ENCODE results near the gene PRPF39. TPM values are rescaled to one million over a fixed set of nuclear protein-coding genes. Genes with fewer than 3 reads are reported as not detected.

Gene PRPF39
- total RNA-seq, 1 donor from 2014 or later: 29.7 TPM

GRCh38 chr14:45118594-45118993, 34.7 kb downstream of the PRPF39 start:
- DNase-seq (ENCODE audit: extremely low spot score in 2 of 2): no peak
- TF ChIP-seq CTCF (IDR thresholded peaks at IDR 0.05) (no peak), POLR2AphosphoS5 (IDR thresholded peaks at IDR 0.05; ENCODE audit: insufficient read depth in 1 of 2, low read depth in 1 of 2) (no peak), POLR2A (IDR thresholded peaks at IDR 0.05) (no peak)
- Histone ChIP-seq H3K4me3 (no peak overlapping the region), H3K36me3 (peaks cover 0 to 93% of the 10 kb centered on the region in 2 donors), H3K27me3 (no peaks in the 10 kb centered on the region), H3K27ac (no peak overlapping the region), H3K9me3 (no peaks in the 10 kb centered on the region), H3K4me1 (no peaks in the 10 kb centered on the region)
- intact Hi-C loops (cut with DNase I): no loop called here

GRCh38 chr14:45120096-45120495, 36.2 kb downstream of the PRPF39 start:
- H3K4me3 ChIP-seq: no peak overlapping the region
- H3K27me3 ChIP-seq: no peaks in the 10 kb centered on the region
- H3K9me3 ChIP-seq: no peaks in the 10 kb centered on the region
- no peaks in the 10 kb centered on the region for H3K4me1 ChIP-seq
- H3K36me3 ChIP-seq: peaks cover 0 to 88% of the 10 kb centered on the region in 2 donors
- TF ChIP-seq CTCF (IDR thresholded peaks at IDR 0.05) (no peak), POLR2A (IDR thresholded peaks at IDR 0.05) (no peak), POLR2AphosphoS5 (IDR thresholded peaks at IDR 0.05; ENCODE audit: insufficient read depth in 1 of 2, low read depth in 1 of 2) (no peak)
- no peak for DNase-seq (ENCODE audit: extremely low spot score in 2 of 2)
- intact Hi-C loops (cut with DNase I): no loop called here
- H3K27ac ChIP-seq: no peak overlapping the region

- H3K9me3 ChIP-seq: no peaks in the 10 kb centered on the region
- intact Hi-C loops (cut with DNase I): no loop called here
- no peak overlapping the region for H3K27ac ChIP-seq
- H3K4me3 ChIP-seq: no peak overlapping the region
- no peak for TF ChIP-seq POLR2AphosphoS5 (IDR thresholded peaks at IDR 0.05; ENCODE audit: insufficient read depth in 1 of 2, low read depth in 1 of 2)
- TF ChIP-seq POLR2A (IDR thresholded peaks at IDR 0.05): no peak
- no peak for TF ChIP-seq CTCF (IDR thresholded peaks at IDR 0.05)
- no peaks in the 10 kb centered on the region for H3K4me1 ChIP-seq
- H3K36me3 ChIP-seq: peaks cover 0 to 83% of the 10 kb centered on the region in 2 donors
- no peak for DNase-seq (ENCODE audit: extremely low spot score in 2 of 2)
- H3K27me3 ChIP-seq: no peaks in the 10 kb centered on the region
These were observed 39.4 kb downstream of the PRPF39 start for GRCh38 chr14:45123271-45123670.

- Histone ChIP-seq H3K27ac (no peak overlapping the region), H3K36me3 (peaks cover 0 to 67% of the 10 kb centered on the region in 2 donors), H3K4me1 (no peaks in the 10 kb centered on the region), H3K27me3 (no peaks in the 10 kb centered on the region), H3K4me3 (no peak overlapping the region), H3K9me3 (no peaks in the 10 kb centered on the region)
- TF ChIP-seq POLR2A (IDR thresholded peaks at IDR 0.05): no peak
- no peak for TF ChIP-seq POLR2AphosphoS5 (IDR thresholded peaks at IDR 0.05; ENCODE audit: insufficient read depth in 1 of 2, low read depth in 1 of 2)
- TF ChIP-seq CTCF (IDR thresholded peaks at IDR 0.05): no peak
- DNase-seq (ENCODE audit: extremely low spot score in 2 of 2): no peak
- intact Hi-C loops (cut with DNase I): no loop called here
These were observed 41.8 kb downstream of the PRPF39 start for GRCh38 chr14:45125754-45126153.

- peaks cover 0 to 38% of the 10 kb centered on the region in 2 donors for H3K36me3 ChIP-seq
- intact Hi-C loops (cut with DNase I): no loop called here
- no peaks in the 10 kb centered on the region for H3K27me3 ChIP-seq
- H3K4me3 ChIP-seq: no peak overlapping the region
- DNase-seq (ENCODE audit: extremely low spot score in 2 of 2): no peak
- H3K4me1 ChIP-seq: peaks cover 24% of the 10 kb centered on the region
- no peak overlapping the region for H3K27ac ChIP-seq
- H3K9me3 ChIP-seq: no peaks in the 10 kb centered on the region
- no peak for TF ChIP-seq POLR2AphosphoS5 (IDR thresholded peaks at IDR 0.05; ENCODE audit: insufficient read depth in 1 of 2, low read depth in 1 of 2)
These were observed 45.2 kb downstream of the PRPF39 start for GRCh38 chr14:45128963-45129629.
